GM12878 (cell line): ENCODE results near the gene RNF13. TPM values are rescaled to one million over a fixed set of nuclear protein-coding genes. Genes with fewer than 3 reads are reported as not detected.

Source experiments
- ATAC-seq: fragments of 200-7000 bp; cut with Tn5 transposase; 3 replicates; pipeline ENCODE4 v1.9.1; 2020; ENCODE audit warnings: mild to moderate bottlenecking, moderate library complexity
- BruUV-seq: library from RNA; stranded (reverse); fragments of 400-500 nt; replicated peaks from 2 replicates; lab custom pipeline; 2021; lab: Mats Ljungman, UMichigan
- CTCF ChIA-PET: fragments of 300-600 bp; sonication (Branson Sonifier 250); formaldehyde crosslinking; extraction: SDS; loops from one replicate; lab custom pipeline; 2021; ENCODE audit warnings: inconsistent platforms; lab: Yijun Ruan, JAX
- POLR2A ChIA-PET: fragments of 350-600 bp; formaldehyde crosslinking; extraction: SDS; loops from one replicate; lab custom pipeline; 2021; ENCODE audit warnings: inconsistent platforms; lab: Charles Lee
- RAD21 ChIA-PET: fragments of 300-600 bp; sonication (Branson Sonifier 250); formaldehyde crosslinking; loops from one replicate; lab custom pipeline; 2023; ENCODE audit warnings: antibody characterized with exemption; ENCODE audit not compliant: unreplicated experiment; lab: Charles Lee
- SMC1A ChIA-PET: fragments of 300-600 bp; sonication (Branson Sonifier 250); formaldehyde crosslinking; loops from one replicate; lab custom pipeline; 2023; ENCODE audit not compliant: unreplicated experiment, uncharacterized antibody; lab: Charles Lee
- DNase-seq: peaks from one replicate; pipeline ENCODE4 v3.0.0-alpha.2; 2011; ENCODE audit warnings: low read depth, low spot score
- FAIRE-seq: peaks from 3 replicates; lab custom pipeline; 2011; peaks lifted over from hg19 to GRCh38; lab: Jason Lieb, UNC
- H2AFZ ChIP-seq: 2 replicates; pipeline ENCODE4 v1.6.0; 2011; ENCODE audit warnings: low read depth, low read length, control low read depth; ENCODE audit not compliant: control insufficient read depth
- H3K27ac ChIP-seq: 2 replicates; pipeline ENCODE4 v1.5.1; 2011; ENCODE audit warnings: control low read depth; ENCODE audit not compliant: control insufficient read depth, insufficient read depth
- H3K27me3 ChIP-seq, 2 experiments: replicated peaks in 1 of 2; 2 replicates each; pipeline versions ENCODE4 v1.6.0 to v1.6.1; 2011; ENCODE audit warnings: low read length in 1 of 2; ENCODE audit not compliant: control insufficient read depth in 2 of 2, insufficient read depth in 2 of 2
- H3K36me3 ChIP-seq, 2 experiments: 2 replicates each; pipeline ENCODE4 v1.5.1; 2011; ENCODE audit warnings: low read length in 1 of 2; ENCODE audit not compliant: control insufficient read depth in 2 of 2, insufficient read depth in 2 of 2
- H3K4me1 ChIP-seq: 2 replicates; pipeline ENCODE4 v1.6.1; 2011; ENCODE audit warnings: mild to moderate bottlenecking, low read length, moderate library complexity, mixed read lengths; ENCODE audit not compliant: control insufficient read depth, insufficient read depth
- H3K4me2 ChIP-seq: 2 replicates; pipeline ENCODE4 v1.6.0; 2011; ENCODE audit warnings: control low read depth; ENCODE audit not compliant: control insufficient read depth, insufficient read depth
- H3K4me3 ChIP-seq: fragments of 200-600 bp; sonication (generic); 2 replicates; pipeline ENCODE4 v1.5.1; 2016
- H3K79me2 ChIP-seq: 2 replicates; pipeline ENCODE4 v1.6.0; 2011; ENCODE audit warnings: low read length; ENCODE audit not compliant: control insufficient read depth, insufficient read depth
- H3K9ac ChIP-seq: 2 replicates; pipeline ENCODE4 v1.8.0; 2011; ENCODE audit warnings: low read length, control low read depth, mixed read lengths; ENCODE audit not compliant: control insufficient read depth, insufficient read depth
- H3K9me3 ChIP-seq: replicated peaks from 3 replicates; pipeline ENCODE4 v1.5.1; 2011; ENCODE audit warnings: mild to moderate bottlenecking, low read length; ENCODE audit not compliant: control insufficient read depth, insufficient read depth
- H4K20me1 ChIP-seq: 2 replicates; pipeline ENCODE4 v1.6.0; 2011; ENCODE audit not compliant: control insufficient read depth, insufficient read depth
- GABPA ChIP-seq: IDR thresholded peaks from 2 replicates; pipeline ENCODE4 v1.6.1; 2014; ENCODE audit warnings: antibody characterized with exemption, low read depth, mild to moderate bottlenecking, inconsistent platforms
- PML ChIP-seq: IDR thresholded peaks from 2 replicates; pipeline ENCODE4 v1.6.1; 2012; ENCODE audit warnings: low read length, inconsistent platforms
- RFX5 ChIP-seq: IDR thresholded peaks from 2 replicates; pipeline ENCODE4 v1.6.1; 2011; ENCODE audit warnings: low read depth, low read length, improper control_type of control experiment
- ZNF384 ChIP-seq: IDR thresholded peaks from 2 replicates; pipeline ENCODE4 v1.6.1; 2012; ENCODE audit warnings: low read depth, mild to moderate bottlenecking, low read length, improper control_type of control experiment, borderline replicate concordance
- WGBS: methylation state at CpG from one replicate; pipeline ENCODE4 v1.1.6; 2016; ENCODE audit warnings: low lambda C conversion rate; ENCODE audit not compliant: insufficient replicate concordance, insufficient coverage; ENCODE audit errors: missing lambda C conversion rate; 5-methylcytosine and 5-hydroxymethylcytosine counted together
- in situ Hi-C: fragments of 300-500 bp; cut with MboI; formaldehyde crosslinking; loops from 9 replicates; pipeline ENCODE4 v1.14.3; 2018; ENCODE audit warnings: mixed read lengths
- intact Hi-C: fragments of 100-400 bp; cut with micrococcal nuclease; formaldehyde crosslinking; loops from one replicate; pipeline ENCODE4 v1.14.2; 2022; ENCODE audit not compliant: unreplicated experiment
- polyA plus RNA-seq, 11 experiments: library from polyadenylated mRNA; depleted of rRNA in 4 of 11; unstranded in 6 of 11; stranded (reverse) in 5 of 11; fragments of >200 nt; fragmentation: Nextera tagmentation in 4 of 11; fragmentation: Illumina TruSeq in 1 of 11; extraction: Ambion mirVana in 4 of 11; extraction: Trizol in 1 of 11; gene quantifications; 1 replicate in 1 of 11; 2 replicates in 10 of 11; pipeline versions ENCODE4 v1.2.1 to v1.2.3, GENCODE V29; 2011 to 2016; ENCODE audit warnings: inconsistent platforms in 2 of 11, missing spikeins in 2 of 11, low read depth in 1 of 11
- total RNA-seq, 4 experiments: library from RNA; depleted of rRNA in 3 of 4; stranded (reverse); fragments of >200 nt in 3 of 4; fragmentation: Illumina TruSeq in 1 of 4; extraction: Trizol in 1 of 4; gene quantifications; 2 replicates each; pipeline versions ENCODE4 v1.2.1 to v1.2.3, GENCODE V29; 2013 to 2021
- TF ChIP-seq, protein P1 (sequence below): fragments of 450-650 bp; formaldehyde crosslinking; IDR thresholded peaks from 2 replicates; pipeline ENCODE4 v1.4.0; 2022; ENCODE audit warnings: mild to moderate bottlenecking, moderate library complexity

RNF13 gene
- total and polyA plus RNA-seq, 10 of the 15 experiments (the other 5 are each of a cell fraction or from before 2014, with no cell fraction given), result 18.9 to 73.4 (median 36.7) TPM

DNA sequence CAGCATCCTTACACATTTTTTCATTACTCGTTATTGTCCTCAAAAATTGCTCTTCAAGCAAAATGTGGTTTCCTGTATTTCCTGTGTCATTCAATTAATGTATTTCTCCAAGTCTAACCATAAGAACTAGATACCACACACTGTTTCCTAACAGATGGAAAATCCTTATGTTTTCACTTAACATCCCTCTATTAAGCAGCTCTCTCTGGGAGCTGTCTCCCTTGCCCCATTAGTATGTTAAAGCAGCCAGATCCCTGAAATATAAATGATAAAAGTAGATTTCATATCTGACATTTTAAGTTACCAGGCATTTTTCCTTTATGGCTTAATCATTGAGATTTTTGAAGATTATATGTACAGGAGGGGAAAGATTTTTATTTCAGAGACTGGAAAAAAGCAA lies 141.8 kb downstream of the RNF13 start:
- TF ChIP-seq, protein P1, sequence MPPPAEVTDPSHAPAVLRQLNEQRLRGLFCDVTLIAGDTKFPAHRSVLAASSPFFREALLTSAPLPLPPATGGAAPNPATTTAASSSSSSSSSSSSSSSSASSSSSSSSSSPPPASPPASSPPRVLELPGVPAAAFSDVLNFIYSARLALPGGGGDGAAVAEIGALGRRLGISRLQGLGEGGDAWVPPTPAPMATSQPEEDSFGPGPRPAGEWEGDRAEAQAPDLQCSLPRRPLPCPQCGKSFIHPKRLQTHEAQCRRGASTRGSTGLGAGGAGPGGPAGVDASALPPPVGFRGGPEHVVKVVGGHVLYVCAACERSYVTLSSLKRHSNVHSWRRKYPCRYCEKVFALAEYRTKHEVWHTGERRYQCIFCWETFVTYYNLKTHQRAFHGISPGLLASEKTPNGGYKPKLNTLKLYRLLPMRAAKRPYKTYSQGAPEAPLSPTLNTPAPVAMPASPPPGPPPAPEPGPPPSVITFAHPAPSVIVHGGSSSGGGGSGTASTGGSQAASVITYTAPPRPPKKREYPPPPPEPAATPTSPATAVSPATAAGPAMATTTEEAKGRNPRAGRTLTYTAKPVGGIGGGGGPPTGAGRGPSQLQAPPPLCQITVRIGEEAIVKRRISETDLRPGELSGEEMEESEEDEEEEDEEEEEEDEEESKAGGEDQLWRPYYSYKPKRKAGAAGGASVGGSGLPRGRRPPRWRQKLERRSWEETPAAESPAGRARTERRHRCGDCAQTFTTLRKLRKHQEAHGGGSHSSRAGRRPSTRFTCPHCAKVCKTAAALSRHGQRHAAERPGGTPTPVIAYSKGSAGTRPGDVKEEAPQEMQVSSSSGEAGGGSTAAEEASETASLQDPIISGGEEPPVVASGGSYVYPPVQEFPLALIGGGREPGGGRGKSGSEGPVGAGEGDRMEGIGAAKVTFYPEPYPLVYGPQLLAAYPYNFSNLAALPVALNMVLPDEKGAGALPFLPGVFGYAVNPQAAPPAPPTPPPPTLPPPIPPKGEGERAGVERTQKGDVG (CRISPR knock-in tag), result no peak
- TF ChIP-seq PML, result no peak
- no peak for TF ChIP-seq ZNF384
- no peak for TF ChIP-seq GABPA
- TF ChIP-seq RFX5, result no peak
- WGBS, result 52% methylated on average over 1 of the region's 1 CpG
- ATAC-seq, result no peak
- Histone ChIP-seq H3K27me3 (no peaks in the 10 kb centered on the region), H3K27ac (no peak overlapping the region), H4K20me1 (no peaks in the 10 kb centered on the region), H2AFZ (no peak overlapping the region), H3K79me2 (no peaks in the 10 kb centered on the region), H3K4me1 (no peaks in the 10 kb centered on the region), H3K9me3 (no peaks in the 10 kb centered on the region), H3K36me3 (no peaks in the 10 kb centered on the region), H3K4me3 (no peak overlapping the region), H3K9ac (no peak overlapping the region), H3K4me2 (no peak overlapping the region)
- BruUV-seq, result no TSS peak
- FAIRE-seq, result no peak
- ChIA-PET RAD21 (interaction anchor here (0.8 to 1.4 kb wide), 3 partner anchors 15 to 229 kb away, joined by 3 to 5 read pairs (median 4); no protein-coding TSS in a partner anchor), CTCF (interaction anchor here (0.7 to 6.6 kb wide), 9 partner anchors 12 to 311 kb away, joined by 3 to 42 read pairs (median 3); no protein-coding TSS in a partner anchor), SMC1A (interaction anchor here (1.0 to 2.4 kb wide), 3 partner anchors 10 to 229 kb away, joined by 4 to 14 read pairs (median 10); no protein-coding TSS in a partner anchor), POLR2A (no interaction called here)
- no peak for DNase-seq
- intact Hi-C loops (no loop called here), in situ Hi-C loops (loop anchor here (25.0 kb wide), 1 partner anchor 557 kb away; no protein-coding TSS in a partner anchor)
